Measurements from ENCODE around the gene CORO1C.

- TF ChIP-seq REST (IDR thresholded peaks at IDR 0.05; ENCODE audit: borderline replicate concordance) (no peak), CTCF (IDR thresholded peaks at IDR 0.05; ENCODE audit: poor library complexity, severe bottlenecking) (no peak), EZH2 (IDR thresholded peaks at IDR 0.05; ENCODE audit: borderline replicate concordance, insufficient read depth, low read length, poor library complexity, severe bottlenecking) (no peak), POLR2AphosphoS5 (IDR thresholded peaks at IDR 0.05) (no peak)
Observed at GRCh38 chr12:108750526-108750925, 19.2 kb upstream of the CORO1C start.
